Neural progenitor cell (in vitro differentiated cells): Measurements from ENCODE around the gene HBZ.

Experiments used
- EZH2 ChIP-seq: fragments of 200-600 bp; sonication (generic); IDR thresholded peaks from 2 replicates; pipeline ENCODE4 v1.6.1; 2017; ENCODE audit warnings: antibody characterized with exemption, mild to moderate bottlenecking, moderate library complexity
- EZH2phosphoT487 ChIP-seq: fragments of 200-600 bp; sonication (generic); IDR thresholded peaks from 2 replicates; pipeline ENCODE4 v1.6.1; 2017; ENCODE audit warnings: antibody characterized with exemption
- TF ChIP-seq, protein P1 (sequence below): fragments of 200-600 bp; sonication (generic); IDR thresholded peaks from 2 replicates; pipeline ENCODE4 v1.5.1; 2017; ENCODE audit warnings: antibody characterized with exemption, mild to moderate bottlenecking

DNA sequence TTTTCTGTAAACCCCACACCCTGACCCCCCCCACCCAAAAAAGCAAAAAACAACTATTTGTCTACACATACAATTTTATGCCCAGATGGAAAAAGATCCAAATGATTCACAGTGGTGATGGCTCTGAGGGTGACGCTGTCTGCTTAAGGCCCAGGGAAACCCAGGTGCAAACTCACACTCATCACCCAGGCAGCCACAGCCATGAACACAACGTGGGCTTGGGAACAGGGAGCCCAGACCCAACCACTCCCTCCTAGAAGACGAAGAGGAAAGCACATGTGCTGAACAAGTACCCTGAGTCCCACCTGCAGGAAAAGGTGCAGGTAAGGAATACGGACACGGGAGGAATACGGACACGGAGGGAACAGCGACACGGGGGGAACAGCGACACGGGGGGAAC lies 33.2 kb downstream of the HBZ start:
- TF ChIP-seq, protein P1, sequence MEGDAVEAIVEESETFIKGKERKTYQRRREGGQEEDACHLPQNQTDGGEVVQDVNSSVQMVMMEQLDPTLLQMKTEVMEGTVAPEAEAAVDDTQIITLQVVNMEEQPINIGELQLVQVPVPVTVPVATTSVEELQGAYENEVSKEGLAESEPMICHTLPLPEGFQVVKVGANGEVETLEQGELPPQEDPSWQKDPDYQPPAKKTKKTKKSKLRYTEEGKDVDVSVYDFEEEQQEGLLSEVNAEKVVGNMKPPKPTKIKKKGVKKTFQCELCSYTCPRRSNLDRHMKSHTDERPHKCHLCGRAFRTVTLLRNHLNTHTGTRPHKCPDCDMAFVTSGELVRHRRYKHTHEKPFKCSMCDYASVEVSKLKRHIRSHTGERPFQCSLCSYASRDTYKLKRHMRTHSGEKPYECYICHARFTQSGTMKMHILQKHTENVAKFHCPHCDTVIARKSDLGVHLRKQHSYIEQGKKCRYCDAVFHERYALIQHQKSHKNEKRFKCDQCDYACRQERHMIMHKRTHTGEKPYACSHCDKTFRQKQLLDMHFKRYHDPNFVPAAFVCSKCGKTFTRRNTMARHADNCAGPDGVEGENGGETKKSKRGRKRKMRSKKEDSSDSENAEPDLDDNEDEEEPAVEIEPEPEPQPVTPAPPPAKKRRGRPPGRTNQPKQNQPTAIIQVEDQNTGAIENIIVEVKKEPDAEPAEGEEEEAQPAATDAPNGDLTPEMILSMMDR, result no peak
- TF ChIP-seq EZH2, result no peak
- TF ChIP-seq EZH2phosphoT487, result no peak
